Choroid plexus epithelial cell (primary cell): ENCODE data around the gene TMEM231.

Source experiments
- DNase-seq: peaks from one replicate; pipeline ENCODE4 v3.0.0-alpha.2; 2010; ENCODE audit warnings: low read depth
- H3K4me3 ChIP-seq: 2 replicates; pipeline ENCODE4 v1.5.1; 2011; ENCODE audit warnings: low read depth, mild to moderate bottlenecking, control low read depth, low read length, moderate library complexity
- TF ChIP-seq, protein P1 (sequence below): conservative IDR thresholded peaks from 2 replicates; pipeline ENCODE4 v1.5.1; 2011; ENCODE audit warnings: low read depth, mild to moderate bottlenecking, control low read depth, inconsistent platforms, low read length, moderate library complexity

The TMEM231 gene

DNA sequence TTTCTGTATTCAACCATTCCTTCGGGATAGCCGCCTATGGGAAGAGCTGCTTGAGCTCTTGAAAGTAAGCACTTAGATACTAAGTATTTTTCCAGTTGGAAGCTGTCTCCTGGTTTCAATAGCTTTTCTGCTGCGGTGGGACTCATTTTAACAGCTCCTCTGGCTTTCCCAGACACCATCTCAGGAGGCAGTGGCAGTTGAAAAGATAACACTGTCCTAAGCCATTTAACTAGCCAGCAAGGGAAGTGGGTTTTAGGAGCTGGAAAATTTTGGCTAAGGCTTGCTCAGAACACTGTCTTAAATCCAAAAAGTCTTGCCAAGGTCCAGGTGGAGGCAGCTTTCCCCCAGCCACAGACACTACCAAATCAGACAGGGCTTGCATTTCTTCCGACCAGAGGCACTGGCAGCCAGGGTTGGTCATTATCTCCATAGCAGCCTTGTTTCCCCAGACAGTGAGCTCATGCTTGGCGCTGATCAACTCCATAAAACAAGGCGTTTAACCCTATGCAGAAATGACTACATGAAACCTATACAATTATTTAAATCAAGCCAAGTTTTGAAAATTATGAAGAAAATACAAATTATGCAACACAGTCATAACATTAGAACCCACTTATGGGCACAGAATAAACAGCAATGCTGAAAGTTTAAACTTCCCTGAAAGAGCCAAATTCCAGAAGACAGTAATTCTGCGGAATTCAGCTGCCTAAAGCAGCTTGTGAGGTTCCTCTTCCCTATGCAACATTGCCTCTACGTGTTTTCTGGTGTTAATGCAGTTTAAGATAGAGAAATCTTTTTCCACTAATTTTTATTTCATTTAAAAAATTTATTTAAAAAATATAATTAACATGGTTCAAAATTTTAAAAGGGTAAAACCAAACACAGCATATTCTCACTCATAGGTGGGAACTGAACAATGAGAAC, 35.1 kb upstream of the TMEM231 start:
- no peak overlapping the region for H3K4me3 ChIP-seq
- TF ChIP-seq, protein P1, sequence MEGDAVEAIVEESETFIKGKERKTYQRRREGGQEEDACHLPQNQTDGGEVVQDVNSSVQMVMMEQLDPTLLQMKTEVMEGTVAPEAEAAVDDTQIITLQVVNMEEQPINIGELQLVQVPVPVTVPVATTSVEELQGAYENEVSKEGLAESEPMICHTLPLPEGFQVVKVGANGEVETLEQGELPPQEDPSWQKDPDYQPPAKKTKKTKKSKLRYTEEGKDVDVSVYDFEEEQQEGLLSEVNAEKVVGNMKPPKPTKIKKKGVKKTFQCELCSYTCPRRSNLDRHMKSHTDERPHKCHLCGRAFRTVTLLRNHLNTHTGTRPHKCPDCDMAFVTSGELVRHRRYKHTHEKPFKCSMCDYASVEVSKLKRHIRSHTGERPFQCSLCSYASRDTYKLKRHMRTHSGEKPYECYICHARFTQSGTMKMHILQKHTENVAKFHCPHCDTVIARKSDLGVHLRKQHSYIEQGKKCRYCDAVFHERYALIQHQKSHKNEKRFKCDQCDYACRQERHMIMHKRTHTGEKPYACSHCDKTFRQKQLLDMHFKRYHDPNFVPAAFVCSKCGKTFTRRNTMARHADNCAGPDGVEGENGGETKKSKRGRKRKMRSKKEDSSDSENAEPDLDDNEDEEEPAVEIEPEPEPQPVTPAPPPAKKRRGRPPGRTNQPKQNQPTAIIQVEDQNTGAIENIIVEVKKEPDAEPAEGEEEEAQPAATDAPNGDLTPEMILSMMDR: peak; percentile 37
- peak; percentile 75 for DNase-seq

DNA sequence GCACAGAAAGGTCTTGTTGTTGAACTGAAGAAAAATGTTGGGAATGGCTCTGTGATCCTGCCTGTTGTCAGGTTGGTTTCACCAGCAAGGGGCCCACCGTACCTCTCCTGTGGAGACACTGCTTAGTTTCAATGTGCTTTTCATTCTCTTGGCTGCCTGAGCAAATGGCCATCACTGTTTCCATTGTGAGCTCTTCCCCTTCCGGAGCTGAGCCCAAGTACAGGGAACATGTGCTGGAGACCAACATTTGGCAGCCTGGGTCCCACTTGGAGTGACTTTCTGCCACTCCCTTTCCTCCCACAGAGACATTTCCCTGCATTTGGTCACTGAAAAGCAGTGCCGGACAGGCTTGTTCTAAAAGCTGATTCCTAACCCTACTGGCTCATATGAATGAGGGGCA, 33.3 kb upstream of the TMEM231 start:
- TF ChIP-seq, protein P1: no peak
- H3K4me3 ChIP-seq: no peak overlapping the region
- no peak for DNase-seq

DNA sequence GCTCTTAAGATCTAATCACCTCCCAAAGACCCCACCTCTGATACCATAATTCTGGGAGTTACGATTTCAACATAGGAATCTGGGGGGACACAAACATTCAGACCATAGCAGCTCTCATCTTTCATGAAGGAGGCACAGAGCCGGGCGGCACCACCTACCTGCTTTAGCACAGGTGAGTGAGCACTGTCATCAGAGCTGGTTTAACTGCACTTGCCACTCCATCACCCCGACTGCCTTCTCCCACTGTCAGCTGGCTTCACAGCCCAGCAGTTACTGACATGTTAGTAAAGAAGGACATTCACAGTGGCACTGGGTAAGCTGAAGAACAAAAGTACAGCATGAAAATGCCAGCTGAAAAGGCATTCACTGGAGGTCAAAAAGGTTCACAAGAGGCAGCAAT, 32.7 kb upstream of the TMEM231 start:
- DNase-seq: no peak
- no peak overlapping the region for H3K4me3 ChIP-seq
- TF ChIP-seq, protein P1: no peak

DNA sequence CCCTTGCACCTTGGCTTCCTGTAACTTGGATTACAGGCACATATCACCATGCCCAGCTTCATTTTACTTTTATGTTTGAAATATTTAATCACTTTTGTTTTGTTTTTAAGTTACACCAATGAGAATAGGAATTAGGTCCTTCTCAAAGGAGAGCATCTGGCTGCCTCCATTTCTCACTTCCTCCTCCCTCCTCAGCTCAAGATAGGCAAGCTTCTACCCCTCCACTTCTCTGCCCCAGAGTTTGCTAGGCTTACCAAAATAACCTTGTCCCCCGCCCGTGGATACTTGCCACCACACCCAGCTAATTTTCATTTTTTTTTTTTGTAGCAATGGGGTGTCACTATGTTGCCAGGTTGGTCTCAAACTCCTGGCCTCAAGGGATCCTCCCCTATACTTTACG, 28.1 kb upstream of the TMEM231 start:
- no peak for DNase-seq
- TF ChIP-seq, protein P1: no peak
- no peak overlapping the region for H3K4me3 ChIP-seq

DNA sequence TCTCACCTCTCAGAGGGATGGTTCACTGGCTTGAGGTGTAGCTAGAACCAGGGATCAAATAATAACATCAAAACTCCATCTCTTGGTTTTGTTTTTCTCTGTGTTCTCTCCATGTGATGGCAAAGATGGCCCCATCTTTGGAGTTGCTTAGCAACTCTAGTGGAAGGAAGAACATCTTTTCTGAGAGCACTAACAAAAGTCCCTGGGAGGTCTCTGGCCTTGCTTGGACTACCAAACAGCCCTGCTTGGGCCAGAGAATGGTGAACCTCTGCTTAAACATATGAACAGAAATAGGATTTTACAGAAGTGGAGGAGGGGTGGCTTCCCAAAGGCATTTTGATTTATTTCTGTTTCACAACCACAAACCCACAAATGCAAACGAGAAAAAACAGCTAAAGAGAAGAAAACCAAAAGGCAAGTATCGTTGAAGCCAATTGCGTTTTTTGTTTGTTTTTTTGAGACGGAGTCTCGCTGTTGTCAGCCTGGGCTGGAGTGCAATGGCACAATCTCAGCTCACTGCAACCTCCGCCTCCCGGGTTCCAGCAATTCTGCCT, 23.3 kb upstream of the TMEM231 start:
- TF ChIP-seq, protein P1: no peak
- no peak overlapping the region for H3K4me3 ChIP-seq
- DNase-seq: no peak

DNA sequence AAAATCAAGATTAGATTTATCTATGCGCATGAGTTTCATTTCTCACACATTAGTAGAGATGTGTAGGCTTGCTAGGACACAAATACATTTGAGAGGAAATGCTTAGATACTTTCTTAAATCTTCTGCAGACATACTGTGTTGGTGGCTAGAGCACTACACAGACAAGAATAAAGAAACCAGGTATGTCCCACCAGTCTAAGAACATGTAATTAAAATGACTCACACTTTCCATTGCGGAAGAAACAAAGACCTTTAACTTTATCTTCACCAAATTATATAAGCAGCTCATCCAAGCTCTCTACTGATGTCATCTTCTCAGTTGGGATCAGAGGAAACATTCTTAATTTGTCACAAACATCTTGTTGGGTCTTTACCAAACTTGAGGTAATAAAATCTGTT, 22.7 kb upstream of the TMEM231 start:
- TF ChIP-seq, protein P1: no peak
- H3K4me3 ChIP-seq: no peak overlapping the region
- DNase-seq: no peak
